Neural cell (in vitro differentiated cells): Measurements from ENCODE around the gene MRPS6. TPM values are rescaled to one million over a fixed set of nuclear protein-coding genes. Genes with fewer than 3 reads are reported as not detected.
A peak's percentile ranks its signal among the peaks of the same experiment; 100 is the strongest.

Experiments
- H2AFZ ChIP-seq: fragments of 200-600, 300-800 bp; sonication (generic), shearing (Covaris generic); 2 replicates; pipeline ENCODE4 v1.6.0; 2014; ENCODE audit warnings: low read depth, mild to moderate bottlenecking, antibody characterized with exemption, low read length, moderate library complexity
- H3F3A ChIP-seq: fragments of 200-600 bp; shearing (Covaris generic); 2 replicates; pipeline ENCODE4 v1.6.1; 2016; ENCODE audit warnings: mild to moderate bottlenecking, moderate library complexity, mixed read lengths, antibody characterized with exemption, low read length; ENCODE audit not compliant: insufficient read depth, poor library complexity, severe bottlenecking
- H3K27ac ChIP-seq: fragments of 200-600, 300-800 bp; sonication (generic), shearing (Covaris generic); 2 replicates; pipeline ENCODE4 v1.5.1; 2014; ENCODE audit warnings: mild to moderate bottlenecking, low read length, moderate library complexity
- H3K27me3 ChIP-seq: fragments of 300-800, 200-600 bp; sonication (generic), shearing (Covaris generic); 2 replicates; pipeline ENCODE4 v1.6.0; 2014; ENCODE audit warnings: mild to moderate bottlenecking, low read depth, low read length, moderate library complexity; ENCODE audit not compliant: insufficient read depth
- H3K36me3 ChIP-seq: fragments of 300-800, 200-600 bp; sonication (generic), shearing (Covaris generic); 2 replicates; pipeline ENCODE4 v1.5.1; 2014; ENCODE audit warnings: mild to moderate bottlenecking, antibody characterized with exemption, low read length, moderate library complexity; ENCODE audit not compliant: insufficient read depth
- H3K4me2 ChIP-seq: fragments of 300-800, 200-600 bp; sonication (generic), shearing (Covaris generic); 2 replicates; pipeline ENCODE4 v1.6.0; 2014; ENCODE audit warnings: mild to moderate bottlenecking, low read length
- H3K4me3 ChIP-seq: fragments of 300-800, 200-600 bp; sonication (generic), shearing (Covaris generic); 2 replicates; pipeline ENCODE4 v1.5.1; 2014; ENCODE audit warnings: mild to moderate bottlenecking, low read length, moderate library complexity
- H3K79me2 ChIP-seq: fragments of 200-600 bp; shearing (Covaris generic); replicated peaks from 2 replicates; pipeline ENCODE4 v1.6.0; 2014; ENCODE audit warnings: mild to moderate bottlenecking, low read length, moderate library complexity; ENCODE audit not compliant: insufficient read depth
- H3K9ac ChIP-seq: fragments of 300-800, 200-600 bp; sonication (generic), shearing (Covaris generic); 2 replicates; pipeline ENCODE4 v1.6.1; 2016; ENCODE audit warnings: mild to moderate bottlenecking, low read length, mixed read lengths
- H3K9me2 ChIP-seq: fragments of 200-600 bp; shearing (Covaris generic); 2 replicates; pipeline ENCODE4 v1.6.1; 2016; ENCODE audit warnings: mild to moderate bottlenecking, low read length, mixed read lengths; ENCODE audit not compliant: insufficient read depth
- H3K9me3 ChIP-seq: fragments of 200-600, 300-800 bp; sonication (generic), shearing (Covaris generic); 2 replicates; pipeline ENCODE4 v1.6.1; 2016; ENCODE audit warnings: mild to moderate bottlenecking, mixed run types, low read length, moderate library complexity, mixed read lengths
- H4K20me1 ChIP-seq: fragments of 200-600 bp; shearing (Covaris generic); 2 replicates; pipeline ENCODE4 v1.6.1; 2016; ENCODE audit warnings: mild to moderate bottlenecking, mixed run types; ENCODE audit not compliant: insufficient read depth
- CTCF ChIP-seq: fragments of 450-650 bp; IDR thresholded peaks from 2 replicates; pipeline ENCODE4 v1.5.1; 2014; ENCODE audit warnings: antibody characterized with exemption, mild to moderate bottlenecking, moderate library complexity; ENCODE audit not compliant: poor library complexity, severe bottlenecking
- EP300 ChIP-seq: fragments of 450-650 bp; conservative IDR thresholded peaks from 2 replicates; pipeline ENCODE4 v1.6.1; 2014; ENCODE audit warnings: antibody characterized with exemption, mild to moderate bottlenecking, moderate library complexity; ENCODE audit not compliant: poor library complexity, severe bottlenecking
- EZH2 ChIP-seq: fragments of 200-600, 300-800 bp; shearing (Covaris generic), sonication (generic); IDR thresholded peaks from 2 replicates; pipeline ENCODE4 v1.6.1; 2014; ENCODE audit warnings: antibody characterized with exemption, low read length, borderline replicate concordance, mild to moderate bottlenecking; ENCODE audit not compliant: insufficient read depth, poor library complexity, severe bottlenecking
- MXI1 ChIP-seq: fragments of 450-650 bp; conservative IDR thresholded peaks from 2 replicates; pipeline ENCODE4 v1.6.1; 2014; ENCODE audit warnings: antibody characterized with exemption, mild to moderate bottlenecking; ENCODE audit not compliant: poor library complexity, severe bottlenecking
- POLR2AphosphoS5 ChIP-seq: IDR thresholded peaks from 2 replicates; pipeline ENCODE4 v1.6.1; 2012
- RAD21 ChIP-seq: fragments of 450-650 bp; conservative IDR thresholded peaks from 2 replicates; pipeline ENCODE4 v1.6.1; 2014; ENCODE audit warnings: antibody characterized with exemption, mild to moderate bottlenecking, moderate library complexity
- REST ChIP-seq: IDR thresholded peaks from 2 replicates; pipeline ENCODE4 v1.6.1; 2012; ENCODE audit warnings: borderline replicate concordance
- SMC3 ChIP-seq: fragments of 450-650 bp; conservative IDR thresholded peaks from 2 replicates; pipeline ENCODE4 v1.6.1; 2014; ENCODE audit warnings: antibody characterized with exemption, mild to moderate bottlenecking, moderate library complexity; ENCODE audit not compliant: poor library complexity
- TAF1 ChIP-seq: IDR thresholded peaks from 2 replicates; pipeline ENCODE4 v1.6.1; 2012; ENCODE audit warnings: low read depth
- polyA plus RNA-seq: library from polyadenylated mRNA; depleted of rRNA; stranded (reverse); fragments of >200 nt; gene quantifications from 2 replicates; pipeline ENCODE4 v1.2.3, GENCODE V29; 2014

Gene MRPS6
- polyA plus RNA-seq, 1 donor from 2014 or later, result 70.1 TPM

- Histone ChIP-seq H3K79me2 (peaks cover 37% of the 10 kb centered on the region), H3K36me3 (no peaks in the 10 kb centered on the region), H4K20me1 (no peaks in the 10 kb centered on the region), H3K9ac (peak overlapping the region; percentile 78), H3K27ac (no peak overlapping the region), H3K27me3 (no peaks in the 10 kb centered on the region), H3K4me2 (no peak overlapping the region), H3K9me3 (no peaks in the 10 kb centered on the region), H2AFZ (no peak overlapping the region), H3K4me3 (peak overlapping the region; percentile 73), H3K9me2 (no peaks in the 10 kb centered on the region), H3F3A (no peaks in the 10 kb centered on the region)
- TF ChIP-seq POLR2AphosphoS5 (no peak), TAF1 (no peak), EZH2 (no peak), REST (no peak), RAD21 (no peak), CTCF (no peak), EP300 (no peak), MXI1 (peak; percentile 35)
Observed at GRCh38 chr21:34073749-34074282, 438 bp downstream of the MRPS6 start.

GRCh38 chr21:34074283-34075090 is 1.1 kb downstream of the MRPS6 start:
- Histone ChIP-seq H2AFZ (no peak overlapping the region), H4K20me1 (no peaks in the 10 kb centered on the region), H3K4me2 (peak overlapping the region; percentile 89), H3K9me2 (no peaks in the 10 kb centered on the region), H3K36me3 (no peaks in the 10 kb centered on the region), H3K79me2 (peaks cover 37% of the 10 kb centered on the region), H3K9ac (peak overlapping the region; percentile 66), H3K4me3 (peak overlapping the region; percentile 73), H3F3A (no peaks in the 10 kb centered on the region), H3K27ac (no peak overlapping the region), H3K9me3 (no peaks in the 10 kb centered on the region), H3K27me3 (no peaks in the 10 kb centered on the region)
- TF ChIP-seq MXI1, result peak; percentile 0
- TF ChIP-seq CTCF, result peak; percentile 9
- peak; percentile 37 for TF ChIP-seq RAD21
- TF ChIP-seq POLR2AphosphoS5, result no peak
- TF ChIP-seq EZH2, result no peak
- TF ChIP-seq TAF1, result no peak
- peak; percentile 46 for TF ChIP-seq SMC3
